GM18517 (cell line): ENCODE data around the gene HTR6.

Experiments
- ATAC-seq: cut with Tn5 transposase; IDR thresholded peaks from one replicate; pipeline ENCODE4 v1.9.1; 2021; ENCODE audit warnings: mild to moderate bottlenecking, moderate library complexity; ENCODE audit not compliant: unreplicated experiment

HTR6 gene

GRCh38 chr1:19715334-19716203 lies 50.9 kb downstream of the HTR6 start:
- ATAC-seq, result no peak

GRCh38 chr1:19717467-19717866 lies 52.8 kb downstream of the HTR6 start:
- no peak for ATAC-seq

GRCh38 chr1:19720174-19720573 lies 55.5 kb downstream of the HTR6 start:
- no peak for ATAC-seq

- no peak for ATAC-seq
Observed at GRCh38 chr1:19720973-19721372, 56.3 kb downstream of the HTR6 start.

- no peak for ATAC-seq
Observed at GRCh38 chr1:19723874-19724273, 59.2 kb downstream of the HTR6 start.

GRCh38 chr1:19725606-19726005 lies 60.9 kb downstream of the HTR6 start:
- ATAC-seq, result no peak

- no peak for ATAC-seq
Observed at GRCh38 chr1:19728413-19729145, 63.9 kb downstream of the HTR6 start.

GRCh38 chr1:19730232-19730631 lies 65.6 kb downstream of the HTR6 start:
- ATAC-seq, result no peak
